Activated T-cell treated with anti-CD3 and anti-CD28 coated beads for 1 hour (primary cell): ENCODE data around the gene TP53INP2.
A peak's percentile ranks its signal among the peaks of the same experiment; 100 is the strongest.
"Not testable (repeated sequence)": the region's sequence is repeated elsewhere in the genome, so short reads cannot be mapped to it uniquely, and the experiment has no call there.

Experiments used
- DNase-seq: peaks from one replicate; pipeline ENCODE4 v3.0.0-alpha.2; 2020; ENCODE audit warnings: low read depth

The TP53INP2 gene, protein sequence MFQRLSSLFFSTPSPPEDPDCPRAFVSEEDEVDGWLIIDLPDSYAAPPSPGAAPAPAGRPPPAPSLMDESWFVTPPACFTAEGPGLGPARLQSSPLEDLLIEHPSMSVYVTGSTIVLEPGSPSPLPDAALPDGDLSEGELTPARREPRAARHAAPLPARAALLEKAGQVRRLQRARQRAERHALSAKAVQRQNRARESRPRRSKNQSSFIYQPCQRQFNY

GRCh38 chr20:34704177-34705007 is at the start of gene TP53INP2:
Gene TP53INP2 (plus strand): TSS chr20:34704344. CDS start chr20:34708740, 4,396 bp downstream.
- DNase-seq: peak; percentile 75

- DNase-seq: not testable (repeated sequence)
Measured at GRCh38 chr20:34658654-34659053, 45.5 kb upstream of the TP53INP2 start.

- DNase-seq: not testable (repeated sequence)
Measured at GRCh38 chr20:34661811-34662210, 42.3 kb upstream of the TP53INP2 start.

DNA sequence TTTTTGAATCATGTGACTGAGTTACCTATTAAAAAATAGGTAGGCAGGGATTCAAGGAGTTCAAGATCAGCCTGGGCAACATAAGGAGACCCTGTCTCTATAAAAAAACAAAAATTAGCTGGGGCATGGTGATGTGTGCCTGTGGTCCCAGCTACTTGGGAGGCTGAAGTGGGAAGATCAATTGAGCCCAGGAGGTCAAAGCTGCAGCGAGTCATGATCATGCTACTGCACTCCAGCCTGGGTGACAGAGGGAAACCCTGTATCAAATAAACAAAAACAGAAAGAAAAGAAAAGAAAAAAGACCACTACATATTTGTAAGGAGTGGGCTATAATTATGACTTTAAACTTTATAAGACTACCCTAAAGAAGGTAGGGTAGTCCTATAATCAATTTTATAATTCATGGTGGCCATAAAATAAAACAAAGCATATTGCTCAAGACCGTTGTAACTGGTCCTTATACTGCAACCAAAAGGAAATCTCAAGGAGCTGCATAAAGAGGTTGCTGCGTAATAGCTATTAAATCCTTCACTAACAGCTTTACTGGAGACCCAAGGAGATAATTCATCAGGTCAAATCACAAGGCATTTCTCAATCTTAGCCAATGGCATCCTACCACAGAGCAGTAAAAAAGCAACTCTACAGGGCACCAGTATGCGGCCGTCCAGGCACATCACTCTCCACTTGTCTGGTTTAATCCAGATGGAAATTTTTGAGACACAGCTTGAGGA is 40.8 kb upstream of the TP53INP2 start:
- DNase-seq: no peak

DNA sequence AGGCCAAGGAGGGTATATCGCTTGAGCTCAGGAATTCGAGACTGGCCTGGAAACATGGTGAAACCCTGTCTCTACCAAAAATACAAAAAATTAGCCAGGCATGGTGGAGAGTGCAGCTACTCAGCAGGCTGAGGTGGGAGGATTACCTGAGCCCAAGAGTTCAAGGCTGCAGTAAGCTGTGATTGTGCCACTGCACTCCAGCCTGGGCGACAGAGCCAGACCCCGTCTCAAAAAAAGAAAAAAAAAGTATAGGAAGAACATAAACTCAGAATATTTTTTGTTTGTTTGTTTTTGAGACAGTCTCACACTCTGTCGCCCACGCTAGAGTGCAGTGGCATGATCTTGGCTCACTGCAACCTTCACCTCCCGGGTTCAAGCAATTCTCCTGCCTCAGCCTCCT is 39.4 kb upstream of the TP53INP2 start:
- not testable (repeated sequence) for DNase-seq

DNA sequence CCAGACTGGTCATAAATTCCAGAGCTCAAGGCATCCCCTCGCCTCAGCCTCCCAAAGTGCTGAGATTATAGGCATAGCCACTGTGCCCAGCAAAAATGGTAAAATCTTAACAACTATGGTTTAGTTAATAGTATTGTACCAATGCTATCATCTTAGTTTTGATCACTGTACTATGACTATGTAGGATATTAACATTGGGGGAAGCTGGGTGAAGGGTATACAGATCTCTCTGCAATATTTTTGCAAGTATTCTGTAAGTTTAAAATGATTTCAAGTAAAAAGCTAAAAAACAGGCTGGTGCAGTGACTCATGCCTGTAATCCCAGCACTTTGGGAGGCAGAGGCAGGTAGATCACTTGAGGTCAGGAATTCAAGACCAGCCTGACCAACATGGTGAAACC is 35.0 kb upstream of the TP53INP2 start:
- DNase-seq: no peak

- no peak for DNase-seq
Measured at GRCh38 chr20:34673412-34673811, 30.7 kb upstream of the TP53INP2 start.

GRCh38 chr20:34675561-34675960 is 28.6 kb upstream of the TP53INP2 start:
- DNase-seq: no peak

GRCh38 chr20:34675993-34676641 is 28.0 kb upstream of the TP53INP2 start:
- DNase-seq: no peak

- DNase-seq: peak; percentile 93
Measured at GRCh38 chr20:34676642-34677373, 27.3 kb upstream of the TP53INP2 start, which contains the start of gene PIGU. Gene PIGU (minus strand): TSS chr20:34677092. CDS start chr20:34677085, 7 bp downstream.

- no peak for DNase-seq
Measured at GRCh38 chr20:34680586-34681175, 23.5 kb upstream of the TP53INP2 start.

DNA sequence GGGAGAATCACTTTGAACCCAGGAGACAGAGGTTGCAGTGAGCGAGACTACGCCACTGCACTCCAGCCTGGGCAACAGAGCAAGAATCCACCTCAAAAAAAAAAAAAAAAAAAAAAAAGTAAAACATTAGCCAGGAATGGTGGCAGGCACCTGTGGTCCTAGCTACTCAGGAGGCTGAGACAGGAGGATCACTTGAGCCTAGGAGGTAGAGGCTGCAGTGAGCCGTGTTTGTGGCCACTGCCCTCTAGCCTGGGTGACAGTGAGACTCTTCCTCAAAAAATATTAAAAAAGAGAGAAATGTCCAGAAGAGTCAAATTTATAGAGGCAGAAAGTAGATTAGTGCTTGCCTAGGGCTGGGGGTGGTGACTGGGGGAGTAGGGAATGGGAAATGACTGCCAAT is 20.5 kb upstream of the TP53INP2 start:
- DNase-seq: no peak

- no peak for DNase-seq
Measured at GRCh38 chr20:34689486-34689885, 14.7 kb upstream of the TP53INP2 start.

GRCh38 chr20:34691838-34692237 is 12.3 kb upstream of the TP53INP2 start:
- DNase-seq: no peak

DNA sequence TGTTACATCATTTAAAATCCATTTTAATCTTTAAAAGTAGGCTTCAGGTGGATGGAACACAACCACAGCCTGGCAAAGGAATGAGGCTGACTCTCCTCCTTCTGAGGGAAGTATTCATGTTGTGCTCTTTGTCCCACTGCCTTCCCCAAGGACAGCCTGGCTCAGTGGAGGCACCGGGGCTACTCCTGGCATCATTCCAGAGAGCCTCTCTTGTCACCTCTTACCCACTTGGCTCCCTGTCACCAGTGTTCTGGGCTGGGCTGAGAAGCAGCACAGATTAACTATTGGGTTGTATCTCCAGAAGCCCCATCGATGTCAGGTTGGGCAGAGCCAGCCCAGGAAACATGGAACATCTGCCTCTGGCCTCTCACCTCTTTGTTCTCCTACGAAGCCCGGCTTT is 10.7 kb upstream of the TP53INP2 start:
- no peak for DNase-seq

- no peak for DNase-seq
Measured at GRCh38 chr20:34701405-34702085, 2.6 kb upstream of the TP53INP2 start.

DNA sequence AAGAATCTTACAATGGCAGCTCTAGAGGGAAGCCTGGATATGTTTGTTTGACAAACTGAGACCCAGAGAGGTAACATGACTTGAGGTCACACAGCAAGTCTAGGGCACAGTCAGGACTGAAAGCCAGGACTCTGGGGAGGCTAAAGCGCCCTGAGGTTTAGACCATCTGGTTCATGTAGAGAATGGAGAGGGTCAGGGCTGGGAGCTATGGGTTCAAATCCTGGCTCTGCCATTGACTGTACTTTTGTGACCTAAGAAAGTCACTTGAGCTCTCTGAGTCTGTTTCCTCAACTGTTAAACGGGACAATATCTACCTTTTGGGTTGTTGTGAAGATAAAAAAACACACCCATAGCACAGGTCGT is 1.1 kb upstream of the TP53INP2 start:
- DNase-seq: no peak

- DNase-seq: peak; percentile 6
Measured at GRCh38 chr20:34703424-34704176, 544 bp upstream of the TP53INP2 start.

- DNase-seq: no peak
Measured at GRCh38 chr20:34705008-34705396, 858 bp downstream of the TP53INP2 start.
